ENCODE measurements around the gene GAS7. TPM values are rescaled to one million over a fixed set of nuclear protein-coding genes. Genes with fewer than 3 reads are reported as not detected.

Gene GAS7
- total and polyA plus RNA-seq, 4 donors: 1.2 to 136 (median 32.3) TPM

- intact Hi-C loops (cut with DNase I): no loop called here
- no peaks in the 10 kb centered on the region for H3K4me1 ChIP-seq (ENCODE audit: control insufficient read depth in 1 of 2, insufficient read depth in 2 of 2, low read length in 2 of 2)
- no peak overlapping the region for H3K4me3 ChIP-seq (ENCODE audit: low read length in 2 of 2)
- peaks cover 1% of the 10 kb centered on the region for H3K9me3 ChIP-seq (ENCODE audit: control insufficient read depth, low read length)
- DNase-seq (no peak), ATAC-seq (ENCODE audit: low FRiP score) (no peak)
- H3K27ac ChIP-seq (ENCODE audit: low read depth in 1 of 2, low read length in 2 of 2): no peak overlapping the region
- no peaks in the 10 kb centered on the region for H3K27me3 ChIP-seq (ENCODE audit: control insufficient read depth in 1 of 2, insufficient read depth in 2 of 2, low read length in 1 of 2)
- WGBS, 2 donors: 72 to 76% methylated on average over 7 of the region's 7 CpGs
- no peaks in the 10 kb centered on the region for H3K36me3 ChIP-seq (ENCODE audit: control insufficient read depth in 1 of 2, insufficient read depth in 2 of 2, low read length in 1 of 2)
Measured at GRCh38 chr17:10208604-10209193, 10.3 kb upstream of the GAS7 start.

DNA sequence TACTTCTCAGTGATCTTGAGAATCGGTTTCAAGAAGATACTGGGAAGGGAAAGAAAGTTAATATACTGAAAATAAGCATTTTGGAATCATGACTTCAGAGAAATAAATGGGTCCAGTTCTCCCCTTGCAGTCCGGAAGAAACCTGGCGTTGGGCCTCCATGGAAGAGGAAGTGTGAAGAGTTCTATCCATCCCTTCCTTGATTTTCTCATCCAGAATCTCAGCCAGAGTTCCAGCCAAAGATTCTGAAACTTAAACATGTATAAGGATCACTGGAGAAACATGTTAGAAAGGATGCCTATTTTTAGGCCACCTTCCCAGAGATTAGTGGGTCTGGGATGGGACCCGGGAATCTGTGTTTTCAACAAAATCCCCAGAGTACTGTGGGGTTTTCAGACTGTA is 8.7 kb upstream of the GAS7 start:
- intact Hi-C loops (cut with DNase I): no loop called here
- Histone ChIP-seq H3K27ac (ENCODE audit: low read depth in 1 of 2, low read length in 2 of 2) (no peak overlapping the region), H3K4me1 (ENCODE audit: control insufficient read depth in 1 of 2, insufficient read depth in 2 of 2, low read length in 2 of 2) (no peaks in the 10 kb centered on the region), H3K27me3 (ENCODE audit: control insufficient read depth in 1 of 2, insufficient read depth in 2 of 2, low read length in 1 of 2) (no peaks in the 10 kb centered on the region), H3K36me3 (ENCODE audit: control insufficient read depth in 1 of 2, insufficient read depth in 2 of 2, low read length in 1 of 2) (no peaks in the 10 kb centered on the region), H3K9me3 (ENCODE audit: control insufficient read depth, low read length) (peaks cover 1% of the 10 kb centered on the region), H3K4me3 (ENCODE audit: low read length in 2 of 2) (no peak overlapping the region)
- WGBS, 2 donors: 79 to 86% methylated on average over 4 of the region's 4 CpGs
- ATAC-seq (ENCODE audit: low FRiP score) (no peak), DNase-seq (peak in 1 of 2 donors; percentile 3)

DNA sequence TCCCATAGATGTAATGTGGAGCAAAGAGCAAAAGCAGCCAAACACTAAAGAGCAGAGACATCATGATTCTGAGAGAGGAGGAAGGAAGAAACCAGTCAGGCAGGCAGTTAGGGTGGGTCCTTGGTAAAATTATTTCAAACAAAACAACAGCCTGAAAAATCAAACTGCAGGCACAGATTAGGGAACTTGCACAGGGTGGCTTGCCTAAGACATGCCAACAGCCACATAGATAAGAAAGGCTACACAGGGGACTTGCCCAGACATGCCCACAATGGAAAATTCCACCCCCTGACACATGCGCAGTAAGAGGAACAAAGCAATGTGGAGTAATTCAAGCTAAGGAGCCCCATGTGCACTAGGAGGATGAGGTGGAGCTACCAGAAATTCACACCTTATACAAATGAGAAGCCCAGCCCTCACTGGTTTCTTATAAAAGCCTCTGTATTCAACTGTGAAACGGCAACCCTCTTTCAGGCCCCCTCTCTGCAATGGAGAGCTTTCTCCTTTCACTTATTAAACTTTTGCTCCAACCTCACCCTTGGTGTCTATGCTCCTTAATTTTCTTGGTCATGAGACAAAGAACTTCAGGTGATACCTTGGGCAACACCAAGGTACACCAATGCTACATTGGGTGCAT is 7.3 kb upstream of the GAS7 start:
- Histone ChIP-seq H3K4me1 (ENCODE audit: control insufficient read depth in 1 of 2, insufficient read depth in 2 of 2, low read length in 2 of 2) (no peaks in the 10 kb centered on the region), H3K27me3 (ENCODE audit: control insufficient read depth in 1 of 2, insufficient read depth in 2 of 2, low read length in 1 of 2) (no peaks in the 10 kb centered on the region), H3K36me3 (ENCODE audit: control insufficient read depth in 1 of 2, insufficient read depth in 2 of 2, low read length in 1 of 2) (no peaks in the 10 kb centered on the region), H3K9me3 (ENCODE audit: control insufficient read depth, low read length) (peaks cover 1% of the 10 kb centered on the region), H3K4me3 (ENCODE audit: low read length in 2 of 2) (no peak overlapping the region), H3K27ac (ENCODE audit: low read depth in 1 of 2, low read length in 2 of 2) (no peak overlapping the region)
- no peak for ATAC-seq (ENCODE audit: low FRiP score)
- intact Hi-C loops (cut with DNase I): no loop called here
- WGBS, 2 donors: 80 to 82% methylated on average over 2 of the region's 2 CpGs
- DNase-seq: peak in 1 of 2 donors; percentile 34

DNA sequence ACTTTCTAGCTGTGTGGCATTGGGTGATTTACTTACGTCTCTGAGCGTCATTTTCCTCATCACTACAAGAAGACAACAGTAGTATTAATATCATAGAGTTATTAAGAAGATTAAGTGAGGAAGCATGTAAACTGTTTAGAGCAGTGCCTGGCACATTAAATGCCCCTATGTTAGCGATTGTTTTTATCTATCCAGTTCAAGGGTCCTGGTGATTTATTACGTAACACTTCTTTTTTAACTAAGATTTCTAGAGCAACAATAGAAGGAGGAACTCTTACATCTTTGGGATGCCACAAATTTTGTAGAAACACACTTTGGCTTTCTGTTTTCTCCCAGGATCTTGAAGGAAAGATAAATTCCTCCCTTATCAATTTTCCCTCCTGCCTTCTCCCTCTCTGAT is 3.3 kb upstream of the GAS7 start:
- ATAC-seq (ENCODE audit: low FRiP score) (no peak), DNase-seq (no peak)
- Histone ChIP-seq H3K4me1 (ENCODE audit: control insufficient read depth in 1 of 2, insufficient read depth in 2 of 2, low read length in 2 of 2) (no peaks in the 10 kb centered on the region), H3K27ac (ENCODE audit: low read depth in 1 of 2, low read length in 2 of 2) (no peak overlapping the region), H3K4me3 (ENCODE audit: low read length in 2 of 2) (no peak overlapping the region), H3K27me3 (ENCODE audit: control insufficient read depth in 1 of 2, insufficient read depth in 2 of 2, low read length in 1 of 2) (no peaks in the 10 kb centered on the region), H3K9me3 (ENCODE audit: control insufficient read depth, low read length) (peaks cover 1% of the 10 kb centered on the region), H3K36me3 (ENCODE audit: control insufficient read depth in 1 of 2, insufficient read depth in 2 of 2, low read length in 1 of 2) (no peaks in the 10 kb centered on the region)
- WGBS, 2 donors: 80% methylated on average over 4 of the region's 4 CpGs
- intact Hi-C loops (cut with DNase I): no loop called here

- 59 to 75% methylated on average over 4 of the region's 4 CpGs for WGBS, 2 donors
- no peaks in the 10 kb centered on the region for H3K27me3 ChIP-seq (ENCODE audit: control insufficient read depth in 1 of 2, insufficient read depth in 2 of 2, low read length in 1 of 2)
- intact Hi-C loops (cut with DNase I): no loop called here
- no peaks in the 10 kb centered on the region for H3K4me1 ChIP-seq (ENCODE audit: control insufficient read depth in 1 of 2, insufficient read depth in 2 of 2, low read length in 2 of 2)
- H3K9me3 ChIP-seq (ENCODE audit: control insufficient read depth, low read length): peaks cover under 1% of the 10 kb centered on the region
- DNase-seq: peak in 1 of 2 donors; percentile 15
- no peak for ATAC-seq (ENCODE audit: low FRiP score)
- no peak overlapping the region for H3K4me3 ChIP-seq (ENCODE audit: low read length in 2 of 2)
- no peaks in the 10 kb centered on the region for H3K36me3 ChIP-seq (ENCODE audit: control insufficient read depth in 1 of 2, insufficient read depth in 2 of 2, low read length in 1 of 2)
- H3K27ac ChIP-seq (ENCODE audit: low read depth in 1 of 2, low read length in 2 of 2): no peak overlapping the region
Measured at GRCh38 chr17:10200645-10201044, 2.2 kb upstream of the GAS7 start.

- H3K9me3 ChIP-seq (ENCODE audit: control insufficient read depth, low read length): no peaks in the 10 kb centered on the region
- no peak for ATAC-seq (ENCODE audit: low FRiP score)
- no peak overlapping the region for H3K4me3 ChIP-seq (ENCODE audit: low read length in 2 of 2)
- H3K27ac ChIP-seq (ENCODE audit: low read depth in 1 of 2, low read length in 2 of 2): no peak overlapping the region
- WGBS, 2 donors: 76 to 86% methylated on average over 3 of the region's 3 CpGs
- no peak for DNase-seq
- H3K36me3 ChIP-seq (ENCODE audit: control insufficient read depth in 1 of 2, insufficient read depth in 2 of 2, low read length in 1 of 2): no peaks in the 10 kb centered on the region
- no peaks in the 10 kb centered on the region for H3K27me3 ChIP-seq (ENCODE audit: control insufficient read depth in 1 of 2, insufficient read depth in 2 of 2, low read length in 1 of 2)
- no peaks in the 10 kb centered on the region for H3K4me1 ChIP-seq (ENCODE audit: control insufficient read depth in 1 of 2, insufficient read depth in 2 of 2, low read length in 2 of 2)
- intact Hi-C loops (cut with DNase I): no loop called here
Measured at GRCh38 chr17:10200016-10200415, 1.6 kb upstream of the GAS7 start.

DNA sequence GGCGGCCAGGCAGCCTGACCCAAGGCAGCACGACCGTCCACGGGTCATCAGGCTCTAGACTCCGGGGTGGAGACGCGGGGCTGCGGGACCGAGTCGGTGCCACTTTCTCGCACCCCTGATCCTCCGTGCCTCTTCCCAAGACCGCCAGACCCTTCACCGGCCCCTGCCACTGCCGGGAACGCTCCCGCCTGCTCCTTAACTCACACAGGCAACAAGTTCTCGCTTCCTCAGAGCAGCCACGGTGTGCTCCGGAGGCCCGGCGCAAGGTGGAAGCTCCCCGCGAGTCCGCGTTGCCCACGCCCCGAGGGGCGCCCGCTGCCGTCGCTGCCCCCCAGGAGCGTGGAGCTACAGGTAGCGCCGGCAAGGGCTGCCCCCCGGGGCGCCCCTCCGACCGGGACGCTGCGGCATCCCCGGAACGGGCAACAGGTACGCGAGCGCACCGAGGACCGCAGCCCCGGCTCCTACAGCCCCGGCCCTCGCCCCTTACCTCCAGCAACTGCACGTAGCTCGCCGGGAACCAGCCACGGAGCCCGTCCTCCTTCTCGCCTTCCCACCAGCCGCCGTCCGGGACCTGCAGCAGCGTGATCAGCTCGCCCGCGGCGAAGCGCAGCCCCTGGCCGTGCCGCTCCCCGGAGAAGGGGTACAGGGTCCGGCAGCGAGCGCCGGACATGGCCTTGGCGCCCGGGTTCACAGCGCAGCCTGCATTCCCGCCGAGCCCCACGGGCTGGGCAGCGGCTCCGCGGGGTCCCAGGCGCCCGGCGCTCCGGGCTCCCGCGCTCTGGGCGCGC is 491 bp downstream of the GAS7 start:
- DNase-seq: peak; percentile 60 to 77
- H3K4me1 ChIP-seq (ENCODE audit: control insufficient read depth in 1 of 2, insufficient read depth in 2 of 2, low read length in 2 of 2): no peaks in the 10 kb centered on the region
- ATAC-seq (ENCODE audit: low FRiP score): no peak
- H3K36me3 ChIP-seq (ENCODE audit: control insufficient read depth in 1 of 2, insufficient read depth in 2 of 2, low read length in 1 of 2): no peaks in the 10 kb centered on the region
- intact Hi-C loops (cut with DNase I): no loop called here
- no peak overlapping the region for H3K27ac ChIP-seq (ENCODE audit: low read depth in 1 of 2, low read length in 2 of 2)
- H3K9me3 ChIP-seq (ENCODE audit: control insufficient read depth, low read length): peaks cover 5% of the 10 kb centered on the region
- WGBS, 2 donors: 2% methylated on average over 86 to 90 of the region's 90 CpGs
- H3K27me3 ChIP-seq (ENCODE audit: control insufficient read depth in 1 of 2, insufficient read depth in 2 of 2, low read length in 1 of 2): no peaks in the 10 kb centered on the region
- peak overlapping the region in 1 of 2 donors; percentile 67 for H3K4me3 ChIP-seq (ENCODE audit: low read length in 2 of 2)

GRCh38 chr17:10197362-10197720 is 1.1 kb downstream of the GAS7 start:
- Histone ChIP-seq H3K4me3 (ENCODE audit: low read length in 2 of 2) (no peak overlapping the region), H3K27me3 (ENCODE audit: control insufficient read depth in 1 of 2, insufficient read depth in 2 of 2, low read length in 1 of 2) (no peaks in the 10 kb centered on the region), H3K27ac (ENCODE audit: low read depth in 1 of 2, low read length in 2 of 2) (no peak overlapping the region), H3K36me3 (ENCODE audit: control insufficient read depth in 1 of 2, insufficient read depth in 2 of 2, low read length in 1 of 2) (no peaks in the 10 kb centered on the region), H3K4me1 (ENCODE audit: control insufficient read depth in 1 of 2, insufficient read depth in 2 of 2, low read length in 2 of 2) (no peaks in the 10 kb centered on the region), H3K9me3 (ENCODE audit: control insufficient read depth, low read length) (peaks cover 5% of the 10 kb centered on the region)
- ATAC-seq (ENCODE audit: low FRiP score) (peak; percentile 11), DNase-seq (peak in 1 of 2 donors; percentile 68)
- 36 to 45% methylated on average over 11 of the region's 11 CpGs for WGBS, 2 donors
- intact Hi-C loops (cut with DNase I): no loop called here

DNA sequence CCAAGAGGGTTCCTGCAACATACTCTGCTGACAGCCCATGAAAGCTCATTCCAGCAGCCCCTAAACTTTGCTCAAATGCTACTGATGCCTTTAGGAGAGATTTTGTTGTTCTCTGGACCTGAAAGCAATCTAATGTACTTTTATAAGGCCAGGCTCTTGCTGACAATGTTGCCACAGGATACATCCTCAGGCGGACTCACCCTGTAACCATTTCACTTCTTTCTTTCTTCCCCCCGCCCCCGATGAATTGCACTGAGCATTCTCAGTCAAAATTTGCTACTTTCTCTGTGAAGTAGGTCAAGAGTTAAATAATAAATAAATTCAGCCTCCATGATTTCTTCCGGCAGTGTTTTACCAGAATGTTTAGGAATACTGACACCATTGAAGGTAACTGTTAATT is 1.5 kb downstream of the GAS7 start:
- Histone ChIP-seq H3K27ac (ENCODE audit: low read depth in 1 of 2, low read length in 2 of 2) (no peak overlapping the region), H3K9me3 (ENCODE audit: control insufficient read depth, low read length) (peaks cover 5% of the 10 kb centered on the region), H3K36me3 (ENCODE audit: control insufficient read depth in 1 of 2, insufficient read depth in 2 of 2, low read length in 1 of 2) (no peaks in the 10 kb centered on the region), H3K4me1 (ENCODE audit: control insufficient read depth in 1 of 2, insufficient read depth in 2 of 2, low read length in 2 of 2) (no peaks in the 10 kb centered on the region), H3K4me3 (ENCODE audit: low read length in 2 of 2) (no peak overlapping the region), H3K27me3 (ENCODE audit: control insufficient read depth in 1 of 2, insufficient read depth in 2 of 2, low read length in 1 of 2) (no peaks in the 10 kb centered on the region)
- 88 to 91% methylated on average over 4 of the region's 4 CpGs for WGBS, 2 donors
- intact Hi-C loops (cut with DNase I): no loop called here
- ATAC-seq (ENCODE audit: low FRiP score) (no peak), DNase-seq (no peak)

Measured in aorta (tissue), 5 donors.